NCI-H1105 (cell line): ENCODE measurements around the gene PLN.

Source experiments
- DNase-seq: peaks from one replicate; lab custom pipeline; 2025; lab: John Stamatoyannopoulos, UW

The PLN gene

GRCh38 chr6:118548136-118548535, at the start of gene PLN:
Gene PLN, plus strand, starts transcription at chr6:118548296. Its CDS starts 10,626 bp downstream, at chr6:118558922.
- DNase-seq: no peak

GRCh38 chr6:118500130-118501015, 47.7 kb upstream of the PLN start:
- DNase-seq: no peak

GRCh38 chr6:118501099-118501498, 47.0 kb upstream of the PLN start:
- DNase-seq: no peak

GRCh38 chr6:118501765-118502164, 46.3 kb upstream of the PLN start:
- DNase-seq: no peak

- no peak for DNase-seq
These were observed 45.9 kb upstream of the PLN start for GRCh38 chr6:118502169-118502568.

- DNase-seq: no peak
These were observed 43.5 kb upstream of the PLN start for GRCh38 chr6:118504611-118505010.

GRCh38 chr6:118505656-118506055, 42.4 kb upstream of the PLN start:
- DNase-seq: no peak

- DNase-seq: no peak
These were observed 41.9 kb upstream of the PLN start for GRCh38 chr6:118506071-118506638.

GRCh38 chr6:118507636-118508035, 40.5 kb upstream of the PLN start:
- no peak for DNase-seq

- DNase-seq: peak; percentile 52
These were observed 39.0 kb upstream of the PLN start for GRCh38 chr6:118509009-118509617.

GRCh38 chr6:118511930-118512715, 36.0 kb upstream of the PLN start:
- no peak for DNase-seq

GRCh38 chr6:118514689-118515088, 33.4 kb upstream of the PLN start:
- DNase-seq: no peak

- no peak for DNase-seq
These were observed 25.7 kb upstream of the PLN start for GRCh38 chr6:118522422-118522821.

GRCh38 chr6:118523216-118523615, 24.9 kb upstream of the PLN start:
- DNase-seq: no peak

GRCh38 chr6:118524686-118525085, 23.4 kb upstream of the PLN start:
- no peak for DNase-seq

GRCh38 chr6:118525913-118526780, 21.9 kb upstream of the PLN start:
- DNase-seq: no peak

- DNase-seq: no peak
These were observed 20.0 kb upstream of the PLN start for GRCh38 chr6:118528129-118528528.

- no peak for DNase-seq
These were observed 18.3 kb upstream of the PLN start for GRCh38 chr6:118529756-118530155.

- DNase-seq: no peak
These were observed 17.2 kb upstream of the PLN start for GRCh38 chr6:118530942-118531341.

- no peak for DNase-seq
These were observed 12.8 kb upstream of the PLN start for GRCh38 chr6:118535176-118535844.

- no peak for DNase-seq
These were observed 11.6 kb upstream of the PLN start for GRCh38 chr6:118536478-118536877.
